GM21528 (cell line): ENCODE data around the gene TBC1D8.

Source experiments
- ATAC-seq: cut with Tn5 transposase; IDR thresholded peaks from one replicate; pipeline ENCODE4 v1.9.1; 2021; ENCODE audit warnings: mild to moderate bottlenecking, moderate library complexity; ENCODE audit not compliant: unreplicated experiment, low FRiP score

The TBC1D8 gene

DNA sequence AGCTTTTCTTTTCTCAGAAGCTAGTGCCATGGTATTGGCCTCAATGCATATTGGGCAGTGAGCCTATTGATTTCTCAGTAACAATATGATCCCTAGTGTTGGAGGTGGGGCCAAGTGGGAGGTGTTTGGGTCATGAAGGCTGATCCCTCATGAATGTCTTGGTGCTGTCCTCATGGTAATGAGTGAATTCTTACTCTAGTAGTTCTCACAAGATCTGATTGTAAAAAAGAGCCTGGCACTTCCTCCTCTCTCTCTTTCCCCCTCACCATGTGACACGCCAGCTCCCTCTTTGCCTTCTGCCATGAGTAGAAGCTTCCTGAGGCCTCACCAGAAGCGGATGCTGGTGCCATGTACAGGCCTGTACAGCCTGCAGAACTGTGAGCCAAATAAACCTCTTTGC, 12.8 kb upstream of the TBC1D8 start:
- no peak for ATAC-seq

DNA sequence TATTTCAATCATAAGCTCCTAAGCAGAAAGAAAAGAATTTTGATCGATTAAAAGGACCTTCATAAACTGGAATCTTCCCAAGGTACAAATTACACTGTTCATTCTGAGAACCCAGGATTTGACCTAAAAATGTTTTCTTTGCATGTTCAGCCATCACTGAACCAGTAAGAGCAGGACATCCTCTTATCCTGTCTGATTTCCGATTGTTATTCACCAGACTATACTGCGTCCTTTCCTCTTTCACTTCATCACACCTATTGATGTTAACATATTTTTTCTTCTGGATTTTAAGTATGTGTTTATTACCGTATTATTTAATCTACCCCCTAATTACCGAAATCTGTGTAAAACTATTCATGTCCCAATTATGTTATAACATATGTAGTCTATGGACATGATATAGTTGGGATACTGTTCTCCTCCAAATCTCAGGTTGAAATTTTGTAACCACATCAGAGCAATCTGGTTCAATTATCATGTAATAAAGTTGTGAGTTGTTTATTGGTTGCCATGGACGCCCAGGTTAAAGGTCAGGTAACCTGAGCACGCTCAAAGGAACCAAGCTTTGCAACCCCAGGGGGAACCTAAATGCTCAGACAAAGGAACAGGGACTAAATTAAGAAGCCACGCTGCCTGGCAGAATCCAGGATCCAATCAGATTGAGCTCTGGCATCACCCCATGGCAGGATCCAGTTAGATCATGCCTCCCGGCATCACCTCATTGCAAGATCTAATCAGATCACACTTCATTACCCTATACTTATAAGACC, 11.6 kb upstream of the TBC1D8 start:
- ATAC-seq = no peak

DNA sequence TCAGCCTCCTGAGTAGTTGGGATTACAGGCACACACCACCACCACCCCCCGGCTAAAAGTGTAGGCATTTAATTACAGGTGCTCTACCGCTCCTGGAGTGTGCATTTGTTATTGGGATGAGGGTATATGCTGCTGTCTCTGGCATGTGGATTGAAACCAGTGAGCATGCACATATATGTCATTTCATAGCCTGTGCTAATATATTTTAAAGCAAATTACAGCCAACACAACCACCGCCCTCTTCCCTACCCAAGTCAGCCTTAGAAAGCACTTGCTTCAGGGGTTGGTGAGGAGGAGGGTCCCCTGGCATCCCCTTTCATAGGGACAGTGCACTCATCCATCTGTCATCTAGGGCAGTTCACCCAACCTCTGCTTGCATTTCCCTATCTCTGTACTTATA, 10.5 kb upstream of the TBC1D8 start:
- no peak for ATAC-seq

DNA sequence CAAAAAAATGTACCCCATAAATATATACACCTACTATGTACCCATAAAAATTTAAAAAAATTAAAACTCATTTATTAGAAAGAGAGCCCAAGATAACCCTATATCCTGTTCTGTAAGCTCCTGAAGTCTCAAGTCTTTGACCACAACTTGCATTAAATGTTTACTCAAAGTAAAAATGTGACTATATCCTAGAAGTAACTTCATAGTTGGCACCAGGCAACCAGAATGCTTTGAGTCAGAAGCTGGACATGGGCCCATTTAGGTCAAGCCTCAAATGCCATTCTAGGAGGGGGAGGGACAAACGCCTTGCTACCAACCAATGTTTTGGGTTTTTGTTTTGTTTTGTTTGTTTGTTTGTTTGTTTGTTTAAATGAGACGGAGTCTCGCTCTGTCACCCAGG, 9.3 kb upstream of the TBC1D8 start:
- ATAC-seq = no peak

DNA sequence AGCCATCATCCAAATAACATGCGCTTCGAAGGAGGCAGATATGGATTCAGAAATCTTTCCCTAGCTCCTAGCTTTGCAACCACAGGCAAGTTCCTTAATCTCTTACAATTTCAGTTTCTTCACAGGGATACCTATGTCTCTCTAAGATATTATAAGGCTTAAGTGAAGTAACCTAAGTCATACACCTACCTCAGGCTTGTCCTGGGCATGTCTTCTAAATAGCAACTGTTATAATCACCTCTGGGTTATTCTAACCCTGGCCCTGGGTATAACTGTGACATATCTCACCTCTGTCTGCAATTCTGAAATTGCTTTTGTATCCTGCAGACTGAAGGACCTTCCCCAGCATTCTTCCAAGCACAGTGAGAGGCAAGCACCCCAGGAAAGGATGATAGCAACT, 8.3 kb upstream of the TBC1D8 start:
- no peak for ATAC-seq

DNA sequence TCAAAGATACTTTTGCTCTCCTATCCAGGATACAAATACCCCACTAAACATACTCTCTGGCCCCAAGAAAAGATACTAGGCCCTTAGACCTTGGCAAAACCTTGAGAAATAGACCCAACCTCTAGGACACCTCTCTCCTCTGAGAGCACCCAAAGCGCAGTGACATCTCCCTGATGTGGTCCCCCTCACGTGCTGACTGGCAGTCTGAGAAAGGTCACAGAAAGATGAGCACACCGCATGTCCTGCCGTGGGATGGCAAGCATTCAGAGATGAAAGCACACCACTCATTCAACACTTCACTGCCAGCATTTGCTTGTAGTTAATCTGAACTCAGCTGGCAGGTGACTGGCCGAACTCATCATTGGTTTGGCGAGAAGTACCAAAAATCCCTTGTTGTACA, 6.1 kb upstream of the TBC1D8 start:
- ATAC-seq = no peak

DNA sequence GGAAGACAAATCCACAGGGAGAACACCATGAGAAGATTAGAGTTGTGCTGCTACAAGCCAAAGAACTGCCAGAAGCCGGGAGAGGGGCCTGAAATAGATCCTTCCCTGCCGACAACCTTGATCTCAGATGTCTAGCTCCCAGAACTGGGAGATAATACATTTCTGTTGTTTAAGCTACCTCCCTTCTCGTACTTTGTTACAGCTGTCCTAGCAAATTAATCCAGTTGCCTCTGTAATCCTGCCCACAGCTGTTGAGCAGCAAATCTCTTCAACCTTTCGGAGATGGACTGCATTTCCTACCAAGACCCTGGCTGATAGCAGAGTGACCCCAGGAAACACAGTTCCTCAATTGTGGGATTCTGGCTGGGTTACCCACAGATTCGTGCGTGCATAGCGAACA, 2.6 kb upstream of the TBC1D8 start:
- no peak for ATAC-seq

DNA sequence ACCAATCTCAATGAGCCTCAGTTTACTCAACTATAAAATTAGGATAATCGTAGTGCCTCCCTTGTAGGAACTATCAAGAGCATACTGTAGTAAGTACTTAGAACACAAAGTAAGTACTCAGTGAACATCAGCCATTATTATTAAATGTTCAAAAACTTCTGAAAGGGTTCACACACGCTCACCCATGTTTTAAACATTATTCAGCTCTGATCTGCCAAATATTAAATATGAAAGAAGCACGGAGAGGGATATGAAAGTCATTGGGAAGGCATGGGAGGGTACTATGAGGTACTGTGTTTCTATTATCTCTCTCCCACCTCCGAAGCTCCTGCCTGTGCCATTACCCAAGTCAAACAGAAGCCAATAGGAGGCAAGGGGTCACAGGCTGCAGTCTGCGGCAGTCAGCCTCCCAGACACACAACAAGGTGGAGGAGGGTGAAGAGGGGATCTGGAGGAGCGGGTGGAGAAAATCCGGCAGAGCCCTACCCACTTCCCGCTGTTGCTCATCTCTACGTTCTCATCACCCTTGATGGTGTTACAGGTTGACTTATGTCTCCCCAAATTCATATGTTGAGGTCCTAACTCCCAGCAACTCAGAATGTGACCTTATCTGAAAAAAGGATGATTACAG, 2.0 kb upstream of the TBC1D8 start:
- ATAC-seq = no peak

DNA sequence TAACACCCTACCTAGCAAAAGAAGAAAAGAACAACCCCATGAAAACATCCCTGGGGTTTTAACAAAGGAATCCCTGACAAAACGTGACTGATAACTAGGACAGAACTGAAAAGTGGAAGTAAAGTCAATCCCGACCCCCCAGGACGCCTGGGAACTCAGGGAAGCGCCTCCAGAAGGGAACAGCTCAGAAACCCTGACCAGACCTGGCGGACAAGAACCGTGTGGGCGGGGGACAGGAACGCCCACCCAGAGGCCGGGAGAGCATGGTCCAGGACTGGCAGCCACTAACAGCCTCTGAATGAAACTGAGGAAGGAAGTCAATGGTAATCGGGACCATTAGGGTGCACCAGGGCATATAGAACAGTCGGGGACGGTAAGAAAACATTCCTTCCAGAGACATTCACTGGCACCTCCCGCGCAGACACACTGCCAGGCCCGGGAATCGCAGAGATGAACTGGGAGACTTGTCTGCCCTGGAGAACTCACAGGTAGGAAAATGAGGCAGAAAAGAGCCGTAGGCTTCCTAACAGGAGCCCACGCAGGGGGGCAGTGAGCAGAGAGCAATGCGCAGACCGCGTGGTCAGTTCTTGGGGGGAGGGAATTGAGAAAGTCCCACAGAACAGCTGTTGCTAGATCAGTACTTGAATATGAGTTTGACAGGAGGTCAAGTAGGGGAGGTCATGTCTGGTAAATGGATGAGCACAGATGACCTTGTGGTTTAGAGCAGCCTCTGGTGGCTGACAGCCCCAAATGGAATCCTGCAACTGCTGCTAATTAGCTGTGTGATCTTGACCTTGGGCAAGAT, 1.3 kb upstream of the TBC1D8 start:
- peak; percentile 57 for ATAC-seq

DNA sequence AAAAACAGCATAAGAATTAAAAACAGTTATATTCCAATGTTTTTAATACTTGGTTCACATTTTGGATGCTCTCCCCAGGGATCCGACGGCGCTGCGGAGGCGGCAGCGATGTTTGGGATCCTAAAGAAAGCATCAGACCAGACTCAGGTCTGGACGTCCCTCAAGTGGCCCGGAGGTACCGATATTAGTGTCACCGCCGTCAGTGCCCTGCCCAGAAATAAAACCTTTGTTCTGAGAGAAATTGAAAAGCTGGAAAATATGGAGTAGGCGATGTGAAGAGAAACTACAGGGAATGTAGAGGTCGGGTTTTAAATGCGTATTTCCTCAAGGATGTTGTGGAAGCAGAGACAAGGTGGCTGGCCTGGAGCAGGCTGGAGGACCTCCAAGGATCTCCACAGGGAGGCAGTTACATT, 683 bp upstream of the TBC1D8 start:
- ATAC-seq = no peak

DNA sequence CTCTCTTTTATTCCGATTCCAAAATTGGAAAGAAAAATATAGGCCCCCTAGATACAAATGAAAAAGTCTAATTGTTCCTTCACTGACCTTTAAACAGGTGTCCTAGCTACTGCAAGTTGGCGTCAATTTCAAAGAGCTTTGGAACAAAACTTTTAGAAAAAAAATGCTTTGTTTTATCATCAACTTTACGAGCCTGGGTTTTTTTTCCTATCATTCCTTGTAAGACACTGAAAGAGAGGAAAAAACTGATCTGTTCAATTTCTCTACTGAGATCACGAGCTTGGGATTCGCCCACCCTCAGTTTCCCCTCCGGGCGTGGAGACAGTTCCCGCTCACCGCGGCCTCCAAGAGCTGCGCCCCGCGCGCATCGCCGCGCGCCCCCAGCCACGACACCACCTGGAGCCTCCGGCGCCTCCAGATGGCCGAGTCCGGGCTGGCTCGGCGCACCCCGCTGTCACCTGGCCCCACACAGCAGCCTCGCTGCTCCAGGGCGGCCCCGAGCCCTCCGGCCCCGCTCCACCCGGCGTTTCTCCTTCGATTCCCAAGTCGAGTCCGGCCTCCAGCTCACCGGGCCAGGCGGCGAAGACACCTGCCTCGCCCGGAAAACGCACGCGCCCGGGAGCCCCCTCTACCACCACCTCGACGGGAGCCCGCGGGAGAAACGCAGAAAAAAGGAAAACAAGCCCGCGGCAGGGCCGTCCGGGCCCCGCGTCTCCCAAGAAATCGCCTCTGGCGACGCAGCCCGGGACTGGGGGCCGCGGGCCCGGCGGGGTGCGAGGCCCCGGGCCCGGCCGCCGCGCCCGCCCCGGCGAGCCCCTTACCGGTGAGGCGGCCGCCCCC, 656 bp downstream of the TBC1D8 start:
- peak; percentile 26 for ATAC-seq

DNA sequence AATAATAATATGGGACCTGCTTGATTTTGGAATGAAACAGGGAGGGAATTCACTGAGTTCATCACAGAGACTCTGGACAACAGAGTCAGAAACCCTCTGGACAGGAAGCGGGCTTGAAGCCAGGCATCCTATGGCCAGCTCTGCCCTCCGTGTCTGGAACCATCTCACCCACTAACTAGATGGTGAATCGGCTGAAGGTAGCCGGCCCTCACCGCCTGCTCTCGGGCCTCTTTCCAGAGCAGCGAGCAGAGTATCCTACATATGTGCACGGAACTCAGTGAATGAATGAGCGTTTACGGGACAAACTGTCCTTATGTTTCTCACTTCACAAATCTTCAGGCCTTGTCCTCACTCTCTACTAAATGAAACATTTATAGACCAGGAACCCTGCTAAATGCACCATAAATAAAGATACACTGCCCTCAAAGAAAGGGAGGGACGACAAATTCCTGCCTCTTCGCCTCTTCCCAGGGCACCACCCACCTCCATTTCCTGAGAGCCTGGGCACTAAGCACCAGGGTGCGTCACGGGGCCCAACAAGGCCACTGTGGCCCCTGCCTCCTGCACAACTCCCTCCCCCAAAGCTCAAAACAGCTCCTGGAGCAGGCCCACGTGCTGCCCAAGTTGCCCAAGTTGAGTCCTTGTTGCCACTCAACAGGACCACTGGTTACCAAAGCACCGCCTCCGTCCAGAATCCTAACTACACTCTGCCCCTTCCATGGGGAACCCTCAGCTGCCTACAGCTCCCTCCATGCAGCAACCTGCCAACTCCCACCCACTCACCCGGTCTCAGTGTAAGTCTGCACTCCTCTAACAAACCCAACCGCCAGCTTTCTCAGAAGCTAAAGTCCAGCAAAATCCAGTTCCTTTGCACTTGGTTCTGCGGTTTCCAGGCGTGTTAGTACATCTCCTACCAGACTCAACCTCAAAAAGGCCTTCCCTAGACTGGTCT, 1.7 kb downstream of the TBC1D8 start:
- ATAC-seq = no peak

DNA sequence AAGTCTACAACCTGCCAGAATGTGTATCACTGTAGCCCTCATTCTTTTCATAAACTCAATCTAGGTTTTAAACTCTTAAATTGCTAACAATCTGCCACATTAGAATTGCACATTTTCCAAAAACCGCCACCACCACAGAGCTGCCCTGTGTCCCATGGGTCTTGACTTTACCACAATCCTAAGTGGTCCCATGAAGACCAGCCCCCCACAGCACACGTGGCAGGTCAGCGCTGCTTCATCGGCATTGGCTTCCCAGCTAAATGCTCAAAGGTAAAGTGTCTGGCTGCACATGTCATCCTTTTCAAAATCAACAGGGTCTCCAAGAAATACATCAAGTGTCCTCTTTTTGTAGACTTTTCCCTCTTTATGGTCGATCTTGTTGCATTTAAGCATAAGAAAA, 2.4 kb downstream of the TBC1D8 start:
- ATAC-seq = no peak

DNA sequence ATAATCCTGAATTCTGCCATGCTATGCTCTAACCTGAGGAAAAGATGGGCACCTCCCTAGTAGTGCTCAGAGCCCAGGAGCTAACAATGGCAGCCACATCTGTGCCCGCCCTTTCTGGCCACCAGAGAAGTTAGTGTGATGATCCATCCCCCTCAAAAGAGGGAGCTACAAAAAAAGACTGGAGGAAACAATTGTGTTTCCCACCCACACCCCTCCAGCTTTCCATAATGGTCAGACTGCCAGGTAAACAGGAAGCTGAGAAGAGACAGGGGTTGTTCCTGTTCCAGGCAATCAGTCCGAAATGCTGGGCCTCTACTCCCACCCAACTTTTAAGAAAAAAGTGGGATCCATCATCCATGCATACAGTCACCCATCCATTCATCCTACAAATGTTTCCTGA, 3.2 kb downstream of the TBC1D8 start:
- no peak for ATAC-seq

DNA sequence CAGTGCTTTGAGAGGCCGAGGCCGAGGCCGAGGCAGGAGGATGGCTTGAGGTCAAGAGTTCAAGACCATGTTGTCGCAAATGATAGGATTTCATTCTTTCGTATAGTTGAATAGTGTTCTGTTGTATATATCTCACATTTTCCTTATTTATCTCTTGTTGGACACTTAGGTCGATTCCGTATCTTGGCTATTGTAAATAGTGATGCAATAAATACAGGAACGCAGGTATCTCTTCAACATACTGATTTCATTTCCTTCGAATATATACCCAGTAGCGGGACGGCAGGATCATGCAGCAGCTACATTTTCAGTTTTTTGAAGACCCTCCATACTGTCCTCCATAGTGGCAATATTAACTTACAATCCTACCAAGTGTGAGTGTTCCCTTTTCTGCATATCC, 4.1 kb downstream of the TBC1D8 start:
- no peak for ATAC-seq

DNA sequence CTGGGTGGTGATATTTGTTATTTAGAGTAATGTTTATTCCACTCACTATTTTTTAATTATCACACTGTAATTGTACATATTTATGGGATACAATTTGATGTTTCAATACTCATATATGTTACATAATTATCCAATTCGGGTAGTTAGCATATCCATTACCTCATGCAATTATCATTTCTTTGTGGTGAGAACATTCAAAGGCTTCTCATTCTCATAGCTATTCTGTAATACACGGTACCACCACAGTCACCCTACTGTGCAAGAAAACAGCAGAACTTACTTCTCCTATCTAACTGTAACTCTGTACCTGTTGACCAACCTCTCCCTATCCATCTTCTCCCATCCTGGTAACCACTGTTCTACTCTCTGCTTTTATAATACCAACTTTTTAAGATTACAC, 4.6 kb downstream of the TBC1D8 start:
- no peak for ATAC-seq

DNA sequence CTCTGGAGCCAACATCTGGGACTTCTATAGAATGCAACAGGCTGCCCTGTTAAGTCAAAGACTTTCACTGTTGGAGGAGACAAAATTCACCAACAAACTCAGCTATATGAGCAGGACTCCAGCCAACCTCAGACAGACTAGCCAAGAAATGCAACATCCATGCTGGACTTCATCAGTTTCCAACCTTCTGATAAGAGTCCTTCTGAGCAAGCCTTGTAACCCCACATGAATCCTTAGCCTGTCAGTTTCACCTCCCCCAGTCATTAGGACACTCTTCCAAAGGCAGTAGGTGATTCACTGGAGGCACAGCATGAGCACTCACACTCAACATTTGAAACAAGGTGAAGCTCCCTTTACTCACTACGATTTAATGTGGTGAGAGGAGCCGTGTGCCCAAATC, 5.8 kb downstream of the TBC1D8 start:
- ATAC-seq = no peak

DNA sequence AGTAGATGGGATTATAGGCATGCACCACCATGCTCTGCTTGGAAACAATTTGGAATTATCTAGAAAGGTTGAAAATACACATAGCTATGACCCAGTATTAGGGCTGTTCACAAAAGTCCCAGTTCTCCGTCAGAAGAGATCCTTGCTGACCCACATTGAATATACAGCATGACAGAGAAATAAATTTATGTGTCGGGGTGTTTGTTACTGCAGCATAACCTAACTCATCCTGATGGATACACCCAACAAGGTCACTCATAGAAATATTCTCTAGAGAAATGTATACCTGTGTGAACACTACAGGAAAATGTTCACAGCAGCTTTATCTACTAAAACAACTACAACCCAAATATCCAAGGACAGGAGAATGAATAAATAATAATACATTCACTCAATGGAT, 9.0 kb downstream of the TBC1D8 start:
- no peak for ATAC-seq

DNA sequence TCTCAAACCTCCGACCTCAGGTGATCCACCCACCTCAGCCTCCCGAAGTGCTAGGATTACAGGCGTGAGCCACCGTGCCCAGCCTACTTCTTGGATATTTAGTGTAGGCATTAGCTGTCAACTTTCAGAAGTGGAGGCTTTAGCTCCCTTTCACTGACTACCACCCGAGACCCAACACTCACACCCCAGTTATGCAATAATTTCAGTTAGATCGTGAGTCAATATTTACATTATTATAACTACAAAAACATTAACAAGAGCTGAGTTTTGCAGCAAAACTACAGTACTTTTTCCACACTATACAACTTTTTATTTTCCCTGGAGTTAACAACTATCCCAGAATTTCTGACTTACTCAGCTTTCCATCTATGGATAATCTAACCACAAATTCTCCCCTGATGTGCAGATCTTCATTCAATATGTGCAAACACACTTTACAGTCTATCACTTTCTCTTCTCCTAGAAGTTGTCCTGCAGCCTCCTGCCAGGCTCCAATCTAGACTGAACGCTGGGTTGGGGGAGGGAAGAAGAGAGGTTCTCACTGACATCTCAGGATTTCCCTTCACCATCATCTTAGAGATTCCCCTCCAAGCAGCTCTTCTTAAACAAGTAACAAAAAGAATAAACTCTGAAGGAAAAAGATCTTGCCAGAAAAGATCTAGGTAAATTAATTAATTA, 10.1 kb downstream of the TBC1D8 start:
- ATAC-seq = no peak
